OCI-LY3 (cell line): ENCODE results near the gene UBL4A.

Source experiments
- EZH2phosphoT487 ChIP-seq: fragments of 200-600 bp; shearing (Covaris generic); IDR thresholded peaks from 2 replicates; pipeline ENCODE4 v1.6.1; 2018; ENCODE audit warnings: antibody characterized with exemption, mixed run types, low read depth
- TF ChIP-seq, protein P1 (sequence below): fragments of 200-600, 300-600 bp; sonication (generic); IDR thresholded peaks from 2 replicates; pipeline ENCODE4 v1.5.1; 2014; ENCODE audit warnings: antibody characterized with exemption, low read length, low read depth

DNA sequence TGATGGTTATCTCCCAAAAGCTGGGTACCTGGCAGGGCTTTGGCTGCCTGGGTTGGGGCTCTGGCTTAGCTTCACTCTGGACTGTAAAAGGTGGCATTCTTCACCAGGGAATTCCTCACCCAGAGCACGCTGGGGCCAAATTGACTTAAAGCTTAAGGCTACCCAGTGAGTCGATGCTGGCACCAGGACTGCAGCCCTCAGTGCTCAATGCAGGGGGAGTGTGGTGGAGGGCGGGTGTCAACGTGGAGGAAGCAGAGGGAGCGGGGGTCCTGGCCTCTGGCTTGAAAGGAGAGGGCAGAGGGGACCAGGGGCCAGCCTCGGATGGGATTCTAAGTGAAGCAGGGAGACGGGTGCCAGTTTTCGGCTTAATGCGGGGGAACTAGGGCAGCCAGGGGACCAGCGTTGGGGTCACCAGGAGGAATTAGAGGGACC lies 42.9 kb downstream of the UBL4A start:
- no peak for TF ChIP-seq EZH2phosphoT487
- TF ChIP-seq, protein P1, sequence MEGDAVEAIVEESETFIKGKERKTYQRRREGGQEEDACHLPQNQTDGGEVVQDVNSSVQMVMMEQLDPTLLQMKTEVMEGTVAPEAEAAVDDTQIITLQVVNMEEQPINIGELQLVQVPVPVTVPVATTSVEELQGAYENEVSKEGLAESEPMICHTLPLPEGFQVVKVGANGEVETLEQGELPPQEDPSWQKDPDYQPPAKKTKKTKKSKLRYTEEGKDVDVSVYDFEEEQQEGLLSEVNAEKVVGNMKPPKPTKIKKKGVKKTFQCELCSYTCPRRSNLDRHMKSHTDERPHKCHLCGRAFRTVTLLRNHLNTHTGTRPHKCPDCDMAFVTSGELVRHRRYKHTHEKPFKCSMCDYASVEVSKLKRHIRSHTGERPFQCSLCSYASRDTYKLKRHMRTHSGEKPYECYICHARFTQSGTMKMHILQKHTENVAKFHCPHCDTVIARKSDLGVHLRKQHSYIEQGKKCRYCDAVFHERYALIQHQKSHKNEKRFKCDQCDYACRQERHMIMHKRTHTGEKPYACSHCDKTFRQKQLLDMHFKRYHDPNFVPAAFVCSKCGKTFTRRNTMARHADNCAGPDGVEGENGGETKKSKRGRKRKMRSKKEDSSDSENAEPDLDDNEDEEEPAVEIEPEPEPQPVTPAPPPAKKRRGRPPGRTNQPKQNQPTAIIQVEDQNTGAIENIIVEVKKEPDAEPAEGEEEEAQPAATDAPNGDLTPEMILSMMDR = no peak
